ENCODE measurements around the gene ANKRD13A. TPM values are rescaled to one million over a fixed set of nuclear protein-coding genes. Genes with fewer than 3 reads are reported as not detected.

ANKRD13A gene
- total and polyA plus RNA-seq, 2 of the 8 experiments (the other 6 are each of a cell fraction or from before 2014, with no cell fraction given): 16.8 to 21.4 TPM

GRCh38 chr12:110062241-110062640 is 63.0 kb downstream of the ANKRD13A start:
- Histone ChIP-seq H3K27ac (ENCODE audit: low read depth, low read length) (no peak overlapping the region), H2BK12ac (ENCODE audit: low read depth, low read length) (no peak overlapping the region), H3K23ac (ENCODE audit: insufficient read length) (no peak overlapping the region), H4K5ac (ENCODE audit: insufficient read length, low read depth, low read length) (no peak overlapping the region), H3K23me2 (ENCODE audit: low read depth, low read length) (0 out of 2 replicates have a peak, but pooled peaks cover 2% of the 10 kb centered on the region), H3K79me1 (ENCODE audit: low read depth, low read length) (no peaks in the 10 kb centered on the region), H2BK120ac (replicated peaks; ENCODE audit: low read depth, low read length) (no peak overlapping the region), H3K9me3 (ENCODE audit: insufficient read depth in 2 of 2, low read depth in 1 of 2, low read length in 1 of 2) (no peaks in the 10 kb centered on the region), H4K8ac (ENCODE audit: extremely low read depth, insufficient read depth, low read length) (no peak overlapping the region), H2AFZ (ENCODE audit: low read length) (no peak overlapping the region), H3K4ac (replicated peaks; ENCODE audit: insufficient read length, low read depth, low read length) (no peak overlapping the region), H4K20me1 (replicated peaks in 1 of 2; ENCODE audit: control insufficient read depth in 1 of 2, insufficient read depth in 2 of 2, low read length in 2 of 2) (no peaks in the 10 kb centered on the region), H3K18ac (ENCODE audit: extremely low read depth, low read length) (no peak overlapping the region), H3K4me2 (ENCODE audit: insufficient read depth in 1 of 2, low read depth in 2 of 2, low read length in 2 of 2) (no peak overlapping the region), H3K9ac (replicated peaks in 1 of 4; ENCODE audit: extremely low read depth in 1 of 4, low read depth in 3 of 4, low read length in 3 of 4) (no peak overlapping the region), H2BK5ac (ENCODE audit: low read depth, low read length) (no peak overlapping the region), H3K4me1 (replicated peaks in 1 of 4; ENCODE audit: control insufficient read depth in 3 of 4, insufficient read depth in 4 of 4, low read length in 3 of 4) (no peaks in the 10 kb centered on the region), H3K14ac (ENCODE audit: insufficient read length) (no peak overlapping the region), H3K36me3 (ENCODE audit: control insufficient read depth in 2 of 4, insufficient read depth in 4 of 4, low read length in 3 of 4) (no peaks in the 10 kb centered on the region), H3K27me3 (replicated peaks in 1 of 4; ENCODE audit: control insufficient read depth in 3 of 4, extremely low read depth in 1 of 4, insufficient read depth in 3 of 4, low read length in 3 of 4) (no peaks in the 10 kb centered on the region), H2BK20ac (ENCODE audit: low read length) (no peak overlapping the region), H2AK5ac (ENCODE audit: low read depth, low read length) (no peak overlapping the region), H4K91ac (replicated peaks; ENCODE audit: insufficient read length, low read length) (no peak overlapping the region), H3K79me2 (ENCODE audit: control insufficient read depth in 1 of 2, insufficient read depth in 2 of 2, low read length in 2 of 2) (no peaks in the 10 kb centered on the region), H2BK15ac (ENCODE audit: low read length) (no peak overlapping the region), H3K4me3 (ENCODE audit: extremely low read depth in 1 of 4, insufficient read depth in 2 of 4, low read depth in 3 of 4, low read length in 4 of 4) (no peak overlapping the region), H3K56ac (replicated peaks; ENCODE audit: insufficient read length, low read depth, low read length) (no peak overlapping the region)
- ChIA-PET CTCF (ENCODE audit: partially characterized antibody) (interaction anchor here (0.7 kb wide), 1 partner anchor 185 kb away, joined by 3 read pairs; no protein-coding TSS in a partner anchor), POLR2A (ENCODE audit: partially characterized antibody) (no interaction called here)
- FAIRE-seq (no peak), DNase-seq (ENCODE audit: low read depth in 1 of 2, low spot score in 2 of 2) (no peak)
- no peak for TF ChIP-seq CTCF (IDR thresholded peaks at IDR 0.05; ENCODE audit: control extremely low read depth in 1 of 3, insufficient read depth in 1 of 3, low read depth in 1 of 3, low read length in 3 of 3)
- TF ChIP-seq TCF12 (IDR thresholded peaks at IDR 0.05; ENCODE audit: low read depth, low read length): no peak
- no peak for TF ChIP-seq TEAD4 (IDR thresholded peaks at IDR 0.05; ENCODE audit: low read depth, low read length)
- TF ChIP-seq SP1 (IDR thresholded peaks at IDR 0.05; ENCODE audit: low read depth, low read length): no peak
- TF ChIP-seq JUND (IDR thresholded peaks at IDR 0.05; ENCODE audit: low read length): no peak
- TF ChIP-seq SP2 (IDR thresholded peaks at IDR 0.05; ENCODE audit: low read length): no peak
- TF ChIP-seq ATF3 (IDR thresholded peaks at IDR 0.05; ENCODE audit: insufficient read depth, low read depth, low read length): no peak
- WGBS, 2 experiments (ENCODE audit: extremely low coverage in 1 of 2, insufficient coverage in 1 of 2, insufficient read length in 1 of 2, insufficient replicate concordance in 2 of 2, low coverage in 1 of 2, low lambda C conversion rate in 2 of 2, missing lambda C conversion rate in 1 of 2): 94% methylated on average over 2 of the region's 2 CpGs; no CpG with 5 or more reads in 1 of the 2 experiments

All from H1 (cell line).